Neutrophil (primary cell): ENCODE data around the gene IFNL3.

ENCODE experiments used
- H3K27ac ChIP-seq: fragments of 200-600 bp; sonication (generic); 2 replicates; pipeline ENCODE4 v1.5.1; 2016; ENCODE audit warnings: mild to moderate bottlenecking, moderate library complexity
- H3K27me3 ChIP-seq: fragments of 200-600 bp; sonication (generic); 2 replicates; pipeline ENCODE4 v1.6.0; 2016; ENCODE audit warnings: mild to moderate bottlenecking
- H3K36me3 ChIP-seq: fragments of 200-600 bp; sonication (generic); 2 replicates; pipeline ENCODE4 v1.5.1; 2017
- H3K4me1 ChIP-seq, 2 experiments: fragments of 200-600 bp in 1 of 2; sonication (generic) in 1 of 2; 1 replicate in 1 of 2; 2 replicates in 1 of 2; pipeline versions ENCODE4 v1.5.1 to v1.6.1; 2013 to 2016; ENCODE audit warnings: low read depth in 1 of 2, low read length in 1 of 2, mild to moderate bottlenecking in 1 of 2, moderate library complexity in 1 of 2; ENCODE audit not compliant: control insufficient read depth in 1 of 2, insufficient read depth in 1 of 2
- H3K4me3 ChIP-seq, 2 experiments: fragments of 200-600 bp in 1 of 2; sonication (generic) in 1 of 2; 1 replicate in 1 of 2; 2 replicates in 1 of 2; pipeline ENCODE4 v1.5.1; 2013 to 2016; ENCODE audit warnings: low read depth in 1 of 2, low read length in 1 of 2, mild to moderate bottlenecking in 1 of 2, moderate library complexity in 1 of 2
- H3K9me3 ChIP-seq: fragments of 200-600 bp; sonication (generic); 2 replicates; pipeline ENCODE4 v1.5.1; 2016
- TF ChIP-seq, protein P1 (sequence below): fragments of 200-600 bp; sonication (generic); IDR thresholded peaks from 2 replicates; pipeline ENCODE4 v1.5.1; 2016; ENCODE audit warnings: antibody characterized with exemption

Gene IFNL3

DNA sequence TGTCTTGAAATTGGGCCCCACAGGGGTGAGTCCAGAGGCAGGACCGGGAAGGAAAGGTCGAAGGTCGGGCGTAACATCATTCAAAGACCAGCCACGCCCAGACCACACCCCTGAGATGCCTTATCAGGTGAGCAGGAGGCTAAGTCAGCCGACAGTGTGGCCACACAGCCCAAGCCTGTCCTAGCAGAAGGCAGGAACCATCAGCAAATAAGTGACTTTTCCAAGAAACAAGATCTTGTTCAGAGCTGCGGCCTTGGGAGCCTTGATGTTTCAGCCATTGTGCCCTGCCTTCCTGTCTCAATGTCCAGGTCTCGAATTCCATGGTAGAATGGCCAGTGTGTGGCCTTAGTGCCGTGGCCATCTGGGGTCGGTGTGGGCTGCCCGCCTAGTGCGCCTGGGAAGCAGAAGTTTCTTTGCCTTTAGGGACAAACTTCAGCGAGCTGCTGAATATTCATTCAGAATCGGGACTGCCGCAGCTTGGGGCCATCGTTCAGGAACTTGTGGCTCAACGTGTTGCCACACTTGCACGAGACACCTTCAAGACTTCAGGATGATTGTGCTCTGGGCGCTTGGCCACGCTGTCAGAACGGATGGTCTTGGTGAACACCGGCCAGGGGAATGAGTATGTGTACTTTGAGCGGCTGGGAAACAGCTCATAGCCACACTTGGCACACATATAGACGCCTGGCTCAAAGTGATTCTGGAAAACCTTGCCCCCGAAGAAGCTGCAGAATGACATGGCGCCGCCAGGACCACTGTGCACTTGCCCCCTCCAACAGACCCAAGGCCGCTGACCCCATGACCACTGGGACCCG is 9.9 kb upstream of the IFNL3 start:
- TF ChIP-seq, protein P1, sequence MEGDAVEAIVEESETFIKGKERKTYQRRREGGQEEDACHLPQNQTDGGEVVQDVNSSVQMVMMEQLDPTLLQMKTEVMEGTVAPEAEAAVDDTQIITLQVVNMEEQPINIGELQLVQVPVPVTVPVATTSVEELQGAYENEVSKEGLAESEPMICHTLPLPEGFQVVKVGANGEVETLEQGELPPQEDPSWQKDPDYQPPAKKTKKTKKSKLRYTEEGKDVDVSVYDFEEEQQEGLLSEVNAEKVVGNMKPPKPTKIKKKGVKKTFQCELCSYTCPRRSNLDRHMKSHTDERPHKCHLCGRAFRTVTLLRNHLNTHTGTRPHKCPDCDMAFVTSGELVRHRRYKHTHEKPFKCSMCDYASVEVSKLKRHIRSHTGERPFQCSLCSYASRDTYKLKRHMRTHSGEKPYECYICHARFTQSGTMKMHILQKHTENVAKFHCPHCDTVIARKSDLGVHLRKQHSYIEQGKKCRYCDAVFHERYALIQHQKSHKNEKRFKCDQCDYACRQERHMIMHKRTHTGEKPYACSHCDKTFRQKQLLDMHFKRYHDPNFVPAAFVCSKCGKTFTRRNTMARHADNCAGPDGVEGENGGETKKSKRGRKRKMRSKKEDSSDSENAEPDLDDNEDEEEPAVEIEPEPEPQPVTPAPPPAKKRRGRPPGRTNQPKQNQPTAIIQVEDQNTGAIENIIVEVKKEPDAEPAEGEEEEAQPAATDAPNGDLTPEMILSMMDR, result no peak
- Histone ChIP-seq H3K27ac (no peak overlapping the region), H3K27me3 (peaks cover 41% of the 10 kb centered on the region), H3K4me1 (no peaks in the 10 kb centered on the region), H3K36me3 (no peaks in the 10 kb centered on the region), H3K9me3 (no peaks in the 10 kb centered on the region), H3K4me3 (no peak overlapping the region)

DNA sequence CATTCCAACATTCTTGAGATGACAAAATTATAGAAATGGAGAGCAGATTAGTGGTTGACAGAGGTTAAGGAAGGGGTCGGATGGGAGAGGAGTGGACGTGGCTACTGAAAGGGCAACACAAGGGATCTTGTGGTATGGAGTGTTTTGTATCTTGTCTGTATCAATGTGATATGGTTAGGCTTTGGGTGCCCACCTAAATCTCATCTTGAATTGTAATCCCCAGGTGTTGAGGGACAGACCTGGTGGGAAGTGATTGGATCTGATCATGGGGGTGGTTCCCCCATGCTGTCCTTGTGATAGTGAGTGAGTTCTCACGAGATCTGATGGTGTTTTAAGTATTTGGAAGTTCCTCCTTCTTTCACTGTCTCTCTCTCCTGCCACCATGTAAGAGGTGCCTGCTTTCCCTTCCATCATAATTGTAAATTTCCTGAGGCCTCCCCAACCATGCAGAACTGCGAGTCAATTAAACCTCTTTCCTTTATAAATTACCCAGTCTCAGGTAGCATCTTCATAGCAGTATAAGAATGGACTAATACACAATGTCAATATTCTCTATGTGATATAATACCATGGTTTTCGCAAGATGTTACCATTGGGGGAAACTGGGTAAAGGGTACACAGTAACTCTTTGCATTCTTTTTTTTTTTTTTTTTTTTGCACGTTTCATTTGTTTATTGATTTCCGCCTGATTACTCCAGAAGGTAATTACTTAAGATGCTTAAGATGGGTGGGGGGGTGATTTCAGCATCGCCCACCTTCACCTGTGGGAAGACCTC is 8.8 kb upstream of the IFNL3 start:
- H3K27ac ChIP-seq, result no peak overlapping the region
- TF ChIP-seq, protein P1, result no peak
- no peak overlapping the region for H3K4me3 ChIP-seq
- H3K27me3 ChIP-seq, result peaks cover 52% of the 10 kb centered on the region
- H3K4me1 ChIP-seq, result no peaks in the 10 kb centered on the region
- H3K36me3 ChIP-seq, result no peaks in the 10 kb centered on the region
- no peaks in the 10 kb centered on the region for H3K9me3 ChIP-seq

DNA sequence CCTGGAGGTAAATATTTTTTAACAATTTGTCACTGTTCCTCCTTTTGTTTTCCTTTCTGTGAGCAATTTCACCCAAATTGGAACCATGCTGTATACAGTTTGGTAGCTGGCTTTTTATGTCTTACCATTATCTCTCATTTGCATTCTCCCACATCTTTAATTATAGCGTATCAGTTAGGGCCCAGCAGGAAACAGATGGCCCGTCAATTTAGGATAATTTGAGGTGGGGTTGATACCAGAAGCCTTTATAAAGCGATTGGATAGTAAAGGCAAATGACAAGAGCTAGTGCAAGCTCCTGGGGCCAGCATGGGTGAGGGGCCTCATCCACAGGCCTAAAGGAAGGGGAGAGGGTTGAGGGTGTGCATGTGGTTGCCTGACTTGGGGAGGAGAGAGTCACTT is 7.7 kb upstream of the IFNL3 start:
- H3K9me3 ChIP-seq, result no peaks in the 10 kb centered on the region
- H3K4me1 ChIP-seq, result no peaks in the 10 kb centered on the region
- H3K27ac ChIP-seq, result no peak overlapping the region
- H3K36me3 ChIP-seq, result no peaks in the 10 kb centered on the region
- H3K4me3 ChIP-seq, result no peak overlapping the region
- TF ChIP-seq, protein P1, result no peak
- peaks cover 63% of the 10 kb centered on the region for H3K27me3 ChIP-seq

DNA sequence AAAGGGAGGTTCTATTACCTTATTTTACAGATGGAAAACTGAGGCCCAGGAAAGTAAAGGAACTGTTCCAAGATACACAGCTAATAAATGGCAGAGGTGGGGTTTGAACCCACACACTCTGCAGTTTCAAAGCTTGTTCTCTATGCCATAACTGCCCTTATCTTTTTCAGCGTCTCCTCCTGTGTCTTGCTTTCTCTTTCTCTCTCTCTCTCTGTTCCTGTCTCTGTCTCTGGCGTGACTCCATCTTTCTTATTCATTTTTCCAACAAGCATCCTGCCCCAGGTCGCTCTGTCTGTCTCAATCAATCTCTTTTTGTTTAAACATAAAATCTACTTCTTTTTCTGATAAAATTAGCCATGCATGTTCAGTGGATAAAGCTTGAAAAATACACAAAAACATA is 7.0 kb upstream of the IFNL3 start:
- H3K36me3 ChIP-seq, result no peaks in the 10 kb centered on the region
- no peak overlapping the region for H3K27ac ChIP-seq
- TF ChIP-seq, protein P1, result no peak
- no peak overlapping the region for H3K4me3 ChIP-seq
- no peaks in the 10 kb centered on the region for H3K9me3 ChIP-seq
- H3K27me3 ChIP-seq, result peaks cover 69% of the 10 kb centered on the region
- no peaks in the 10 kb centered on the region for H3K4me1 ChIP-seq

DNA sequence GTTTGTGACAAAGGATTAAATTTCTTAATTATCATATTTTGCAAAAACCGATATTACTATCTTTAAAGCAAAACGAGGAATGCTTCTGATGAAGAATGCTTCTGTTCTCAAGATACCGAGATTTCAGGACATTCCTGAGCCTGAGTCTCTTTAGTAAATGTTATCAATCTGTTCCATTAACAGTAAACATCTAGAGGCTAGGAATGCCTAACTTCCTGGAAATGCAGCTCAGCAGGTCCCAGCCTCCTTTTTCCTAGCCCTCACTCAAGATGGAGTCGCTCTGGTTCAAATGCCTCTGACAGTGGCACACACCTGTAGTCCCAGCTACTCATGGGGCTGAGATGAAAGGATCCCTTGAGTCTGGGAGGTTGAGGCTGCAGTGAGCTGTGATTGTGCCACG is 6.3 kb upstream of the IFNL3 start:
- Histone ChIP-seq H3K27me3 (peaks cover 74% of the 10 kb centered on the region), H3K4me1 (no peaks in the 10 kb centered on the region), H3K9me3 (no peaks in the 10 kb centered on the region), H3K36me3 (no peaks in the 10 kb centered on the region), H3K4me3 (no peak overlapping the region), H3K27ac (no peak overlapping the region)
- TF ChIP-seq, protein P1, result no peak
